ENCODE measurements around the gene FBLN7. TPM values are rescaled to one million over a fixed set of nuclear protein-coding genes. Genes with fewer than 3 reads are reported as not detected.

Gene FBLN7
- total RNA-seq, 1 experiment from 2014 or later, result 0.70 TPM

GRCh38 chr2:112153501-112153900 lies 15.3 kb downstream of the FBLN7 start:
- no peaks in the 10 kb centered on the region for H4K20me1 ChIP-seq (ENCODE audit: insufficient read depth)
- no peaks in the 10 kb centered on the region for H3K27me3 ChIP-seq (ENCODE audit: insufficient read depth, low read depth)
- no peaks in the 10 kb centered on the region for H3K4me1 ChIP-seq (replicated peaks; ENCODE audit: insufficient read depth)
- H3F3A ChIP-seq (ENCODE audit: insufficient read depth, low read depth), result no peaks in the 10 kb centered on the region
- no peak overlapping the region for H3K27ac ChIP-seq
- H3K9me3 ChIP-seq (ENCODE audit: insufficient read depth, low read depth), result no peaks in the 10 kb centered on the region
- no peaks in the 10 kb centered on the region for H3K9me2 ChIP-seq (ENCODE audit: insufficient read depth)
- H3K4me2 ChIP-seq, result no peak overlapping the region
- no peak overlapping the region for H2AFZ ChIP-seq
- H3K79me2 ChIP-seq (ENCODE audit: low read depth), result no peaks in the 10 kb centered on the region
- intact Hi-C loops (cut with micrococcal nuclease; ENCODE audit: unreplicated experiment), result no loop called here
- no TSS peak for BruUV-seq (replicated peaks)
- TF ChIP-seq CTCF (conservative IDR thresholded peaks at IDR 0.05) (no peak), EZH2 (IDR thresholded peaks at IDR 0.05; ENCODE audit: low read depth) (no peak)
- ChIA-PET CTCF (no interaction called here), POLR2A (ENCODE audit: unreplicated experiment) (no interaction called here)
- H3K4me3 ChIP-seq, result no peak overlapping the region
- no peak for DNase-seq
- H3K36me3 ChIP-seq (ENCODE audit: low read depth), result no peaks in the 10 kb centered on the region

- ChIA-PET CTCF (no interaction called here), POLR2A (ENCODE audit: unreplicated experiment) (no interaction called here)
- Histone ChIP-seq H3K27ac (no peak overlapping the region), H3K4me2 (no peak overlapping the region), H3K9me2 (ENCODE audit: insufficient read depth) (no peaks in the 10 kb centered on the region), H2AFZ (no peak overlapping the region), H3K27me3 (ENCODE audit: insufficient read depth, low read depth) (no peaks in the 10 kb centered on the region), H4K20me1 (ENCODE audit: insufficient read depth) (no peaks in the 10 kb centered on the region), H3K4me3 (no peak overlapping the region), H3K79me2 (ENCODE audit: low read depth) (no peaks in the 10 kb centered on the region), H3K36me3 (ENCODE audit: low read depth) (no peaks in the 10 kb centered on the region), H3K9me3 (ENCODE audit: insufficient read depth, low read depth) (no peaks in the 10 kb centered on the region), H3F3A (ENCODE audit: insufficient read depth, low read depth) (no peaks in the 10 kb centered on the region), H3K4me1 (replicated peaks; ENCODE audit: insufficient read depth) (no peaks in the 10 kb centered on the region)
- intact Hi-C loops (cut with micrococcal nuclease; ENCODE audit: unreplicated experiment), result no loop called here
- no peak for DNase-seq
- BruUV-seq (replicated peaks), result no TSS peak
- TF ChIP-seq CTCF (conservative IDR thresholded peaks at IDR 0.05), result no peak
- TF ChIP-seq EZH2 (IDR thresholded peaks at IDR 0.05; ENCODE audit: low read depth), result no peak
These were observed 16.3 kb downstream of the FBLN7 start for GRCh38 chr2:112154246-112155117.

GRCh38 chr2:112155331-112156151 lies 17.4 kb downstream of the FBLN7 start:
- no peak for TF ChIP-seq EZH2 (IDR thresholded peaks at IDR 0.05; ENCODE audit: low read depth)
- TF ChIP-seq CTCF (conservative IDR thresholded peaks at IDR 0.05), result no peak
- no peaks in the 10 kb centered on the region for H3K9me3 ChIP-seq (ENCODE audit: insufficient read depth, low read depth)
- no peak overlapping the region for H3K27ac ChIP-seq
- DNase-seq, result no peak
- BruUV-seq (replicated peaks), result no TSS peak
- no peaks in the 10 kb centered on the region for H3K36me3 ChIP-seq (ENCODE audit: low read depth)
- ChIA-PET CTCF (no interaction called here), POLR2A (ENCODE audit: unreplicated experiment) (no interaction called here)
- no peak overlapping the region for H3K4me2 ChIP-seq
- no peaks in the 10 kb centered on the region for H3K79me2 ChIP-seq (ENCODE audit: low read depth)
- H3K9me2 ChIP-seq (ENCODE audit: insufficient read depth), result no peaks in the 10 kb centered on the region
- no peaks in the 10 kb centered on the region for H3F3A ChIP-seq (ENCODE audit: insufficient read depth, low read depth)
- no peaks in the 10 kb centered on the region for H4K20me1 ChIP-seq (ENCODE audit: insufficient read depth)
- peak overlapping the region; percentile 22; the same call in 1 of the 2 replicates for H2AFZ ChIP-seq
- no peaks in the 10 kb centered on the region for H3K4me1 ChIP-seq (replicated peaks; ENCODE audit: insufficient read depth)
- intact Hi-C loops (cut with micrococcal nuclease; ENCODE audit: unreplicated experiment), result no loop called here
- no peaks in the 10 kb centered on the region for H3K27me3 ChIP-seq (ENCODE audit: insufficient read depth, low read depth)
- H3K4me3 ChIP-seq, result no peak overlapping the region

All from PC-9 (cell line).